Measurements from ENCODE around the gene HAUS7. TPM values are rescaled to one million over a fixed set of nuclear protein-coding genes. Genes with fewer than 3 reads are reported as not detected.

HAUS7 gene
- total RNA-seq, 1 experiment from 2014 or later, result 46.5 TPM

DNA sequence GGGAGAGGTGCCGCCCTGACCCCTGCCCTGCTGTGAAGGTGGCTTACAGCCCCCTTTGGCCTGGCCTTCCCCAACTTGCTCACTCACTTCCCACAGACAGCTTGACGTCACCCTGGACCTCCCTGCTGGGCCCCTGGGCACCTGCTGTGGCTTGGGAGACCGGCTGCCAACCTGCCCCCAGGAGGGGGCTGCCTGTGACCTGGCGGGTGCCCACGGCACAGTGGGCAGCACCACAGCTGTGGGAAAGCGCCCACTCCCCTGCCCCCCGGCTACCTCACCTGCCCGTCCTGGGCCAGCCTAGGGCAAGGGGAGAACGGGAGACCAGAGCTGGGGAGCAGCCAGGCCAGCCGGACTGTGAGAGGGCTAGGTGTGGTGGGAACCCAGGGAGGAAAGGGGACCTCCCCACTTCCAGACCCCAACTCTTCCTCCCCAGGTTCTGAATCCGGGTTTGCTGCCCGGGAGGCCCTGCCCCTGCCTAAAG lies 61.5 kb downstream of the HAUS7 start:
- Mint-ChIP-seq H3K36me3 (no peaks in the 10 kb centered on the region), H3K27me3 (ENCODE audit: low read depth) (peaks cover 19% of the 10 kb centered on the region), H3K9me3 (no peaks in the 10 kb centered on the region), H3K4me3 (no peak overlapping the region), H3K4me1 (peaks cover 8% of the 10 kb centered on the region), H3K27ac (no peak overlapping the region)
- TF ChIP-seq FOXK1 (CRISPR knock-in tag; IDR thresholded peaks at IDR 0.05) (no peak), SOX15 (CRISPR knock-in tag; IDR thresholded peaks at IDR 0.05) (no peak), CREM (CRISPR knock-in tag; IDR thresholded peaks at IDR 0.05) (no peak), ZNF138 (CRISPR knock-in tag; conservative IDR thresholded peaks at IDR 0.05) (no peak)
- TF ChIP-seq, protein P1, sequence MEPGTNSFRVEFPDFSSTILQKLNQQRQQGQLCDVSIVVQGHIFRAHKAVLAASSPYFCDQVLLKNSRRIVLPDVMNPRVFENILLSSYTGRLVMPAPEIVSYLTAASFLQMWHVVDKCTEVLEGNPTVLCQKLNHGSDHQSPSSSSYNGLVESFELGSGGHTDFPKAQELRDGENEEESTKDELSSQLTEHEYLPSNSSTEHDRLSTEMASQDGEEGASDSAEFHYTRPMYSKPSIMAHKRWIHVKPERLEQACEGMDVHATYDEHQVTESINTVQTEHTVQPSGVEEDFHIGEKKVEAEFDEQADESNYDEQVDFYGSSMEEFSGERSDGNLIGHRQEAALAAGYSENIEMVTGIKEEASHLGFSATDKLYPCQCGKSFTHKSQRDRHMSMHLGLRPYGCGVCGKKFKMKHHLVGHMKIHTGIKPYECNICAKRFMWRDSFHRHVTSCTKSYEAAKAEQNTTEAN (CRISPR knock-in tag; IDR thresholded peaks at IDR 0.05), result no peak
- DNase-seq (ENCODE audit: low spot score) (no peak), ATAC-seq (no peak)
- ChIA-PET POLR2A (no interaction called here), CTCF (no interaction called here)

DNA sequence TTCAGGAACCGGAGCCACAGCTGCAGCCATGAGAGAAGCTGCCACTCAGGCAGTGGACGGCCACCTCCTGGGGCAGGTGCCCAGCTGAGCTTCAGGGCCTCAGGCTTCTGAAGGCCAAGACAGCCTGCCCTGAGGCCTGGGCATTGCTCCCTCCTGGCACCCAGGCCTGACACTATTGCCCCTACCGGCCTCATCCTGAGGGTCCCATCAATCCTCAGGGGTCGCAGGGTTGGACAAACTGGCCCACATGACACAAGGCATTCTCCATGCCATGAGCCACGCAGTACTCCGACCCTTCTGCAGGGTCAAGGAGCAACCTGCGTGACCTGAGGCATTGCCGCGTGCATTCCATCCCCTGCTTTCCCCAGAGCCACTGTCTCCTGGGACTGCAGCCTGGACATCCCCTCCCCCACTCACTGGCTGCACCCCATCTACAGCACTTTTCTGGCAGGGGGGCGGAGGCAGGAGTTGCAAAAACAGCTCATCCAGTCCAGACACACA lies 62.1 kb downstream of the HAUS7 start:
- H3K36me3 Mint-ChIP-seq, result no peaks in the 10 kb centered on the region
- POLR2A ChIA-PET, result no interaction called here
- H3K4me1 Mint-ChIP-seq, result peaks cover 8% of the 10 kb centered on the region
- no peaks in the 10 kb centered on the region for H3K9me3 Mint-ChIP-seq
- CTCF ChIA-PET, result no interaction called here
- H3K27ac Mint-ChIP-seq, result no peak overlapping the region
- no peak for DNase-seq (ENCODE audit: low spot score)
- no peak overlapping the region for H3K4me3 Mint-ChIP-seq
- no peak for ATAC-seq
- TF ChIP-seq MYBL2 (CRISPR knock-in tag; IDR thresholded peaks at IDR 0.05), result no peak
- TF ChIP-seq, protein P2, sequence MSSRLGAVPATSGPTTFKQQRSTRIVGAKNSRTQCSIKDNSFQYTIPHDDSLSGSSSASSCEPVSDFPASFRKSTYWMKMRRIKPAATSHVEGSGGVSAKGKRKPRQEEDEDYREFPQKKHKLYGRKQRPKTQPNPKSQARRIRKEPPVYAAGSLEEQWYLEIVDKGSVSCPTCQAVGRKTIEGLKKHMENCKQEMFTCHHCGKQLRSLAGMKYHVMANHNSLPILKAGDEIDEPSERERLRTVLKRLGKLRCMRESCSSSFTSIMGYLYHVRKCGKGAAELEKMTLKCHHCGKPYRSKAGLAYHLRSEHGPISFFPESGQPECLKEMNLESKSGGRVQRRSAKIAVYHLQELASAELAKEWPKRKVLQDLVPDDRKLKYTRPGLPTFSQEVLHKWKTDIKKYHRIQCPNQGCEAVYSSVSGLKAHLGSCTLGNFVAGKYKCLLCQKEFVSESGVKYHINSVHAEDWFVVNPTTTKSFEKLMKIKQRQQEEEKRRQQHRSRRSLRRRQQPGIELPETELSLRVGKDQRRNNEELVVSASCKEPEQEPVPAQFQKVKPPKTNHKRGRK (CRISPR knock-in tag; IDR thresholded peaks at IDR 0.05; ENCODE audit: borderline replicate concordance), result no peak
- TF ChIP-seq ZNF232 (CRISPR knock-in tag; IDR thresholded peaks at IDR 0.05), result no peak
- TF ChIP-seq CREB1 (CRISPR knock-in tag; IDR thresholded peaks at IDR 0.05), result no peak
- TF ChIP-seq, protein P3, sequence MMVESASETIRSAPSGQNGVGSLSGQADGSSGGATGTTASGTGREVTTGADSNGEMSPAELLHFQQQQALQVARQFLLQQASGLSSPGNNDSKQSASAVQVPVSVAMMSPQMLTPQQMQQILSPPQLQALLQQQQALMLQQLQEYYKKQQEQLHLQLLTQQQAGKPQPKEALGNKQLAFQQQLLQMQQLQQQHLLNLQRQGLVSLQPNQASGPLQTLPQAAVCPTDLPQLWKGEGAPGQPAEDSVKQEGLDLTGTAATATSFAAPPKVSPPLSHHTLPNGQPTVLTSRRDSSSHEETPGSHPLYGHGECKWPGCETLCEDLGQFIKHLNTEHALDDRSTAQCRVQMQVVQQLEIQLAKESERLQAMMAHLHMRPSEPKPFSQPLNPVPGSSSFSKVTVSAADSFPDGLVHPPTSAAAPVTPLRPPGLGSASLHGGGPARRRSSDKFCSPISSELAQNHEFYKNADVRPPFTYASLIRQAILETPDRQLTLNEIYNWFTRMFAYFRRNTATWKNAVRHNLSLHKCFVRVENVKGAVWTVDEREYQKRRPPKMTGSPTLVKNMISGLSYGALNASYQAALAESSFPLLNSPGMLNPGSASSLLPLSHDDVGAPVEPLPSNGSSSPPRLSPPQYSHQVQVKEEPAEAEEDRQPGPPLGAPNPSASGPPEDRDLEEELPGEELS (CRISPR knock-in tag; IDR thresholded peaks at IDR 0.05), result no peak
- TF ChIP-seq TP53 (CRISPR knock-in tag; IDR thresholded peaks at IDR 0.05), result no peak
- TF ChIP-seq NR3C1 (CRISPR knock-in tag; conservative IDR thresholded peaks at IDR 0.05; ENCODE audit: low read depth), result no peak
- TF ChIP-seq, protein P4, sequence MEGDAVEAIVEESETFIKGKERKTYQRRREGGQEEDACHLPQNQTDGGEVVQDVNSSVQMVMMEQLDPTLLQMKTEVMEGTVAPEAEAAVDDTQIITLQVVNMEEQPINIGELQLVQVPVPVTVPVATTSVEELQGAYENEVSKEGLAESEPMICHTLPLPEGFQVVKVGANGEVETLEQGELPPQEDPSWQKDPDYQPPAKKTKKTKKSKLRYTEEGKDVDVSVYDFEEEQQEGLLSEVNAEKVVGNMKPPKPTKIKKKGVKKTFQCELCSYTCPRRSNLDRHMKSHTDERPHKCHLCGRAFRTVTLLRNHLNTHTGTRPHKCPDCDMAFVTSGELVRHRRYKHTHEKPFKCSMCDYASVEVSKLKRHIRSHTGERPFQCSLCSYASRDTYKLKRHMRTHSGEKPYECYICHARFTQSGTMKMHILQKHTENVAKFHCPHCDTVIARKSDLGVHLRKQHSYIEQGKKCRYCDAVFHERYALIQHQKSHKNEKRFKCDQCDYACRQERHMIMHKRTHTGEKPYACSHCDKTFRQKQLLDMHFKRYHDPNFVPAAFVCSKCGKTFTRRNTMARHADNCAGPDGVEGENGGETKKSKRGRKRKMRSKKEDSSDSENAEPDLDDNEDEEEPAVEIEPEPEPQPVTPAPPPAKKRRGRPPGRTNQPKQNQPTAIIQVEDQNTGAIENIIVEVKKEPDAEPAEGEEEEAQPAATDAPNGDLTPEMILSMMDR (IDR thresholded peaks at IDR 0.05), result no peak
- no peak for TF ChIP-seq RELA (CRISPR knock-in tag; IDR thresholded peaks at IDR 0.05; ENCODE audit: borderline replicate concordance)
- TF ChIP-seq, protein P5, sequence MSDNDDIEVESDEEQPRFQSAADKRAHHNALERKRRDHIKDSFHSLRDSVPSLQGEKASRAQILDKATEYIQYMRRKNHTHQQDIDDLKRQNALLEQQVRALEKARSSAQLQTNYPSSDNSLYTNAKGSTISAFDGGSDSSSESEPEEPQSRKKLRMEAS (CRISPR knock-in tag; IDR thresholded peaks at IDR 0.05), result no peak
- TF ChIP-seq, protein P6, sequence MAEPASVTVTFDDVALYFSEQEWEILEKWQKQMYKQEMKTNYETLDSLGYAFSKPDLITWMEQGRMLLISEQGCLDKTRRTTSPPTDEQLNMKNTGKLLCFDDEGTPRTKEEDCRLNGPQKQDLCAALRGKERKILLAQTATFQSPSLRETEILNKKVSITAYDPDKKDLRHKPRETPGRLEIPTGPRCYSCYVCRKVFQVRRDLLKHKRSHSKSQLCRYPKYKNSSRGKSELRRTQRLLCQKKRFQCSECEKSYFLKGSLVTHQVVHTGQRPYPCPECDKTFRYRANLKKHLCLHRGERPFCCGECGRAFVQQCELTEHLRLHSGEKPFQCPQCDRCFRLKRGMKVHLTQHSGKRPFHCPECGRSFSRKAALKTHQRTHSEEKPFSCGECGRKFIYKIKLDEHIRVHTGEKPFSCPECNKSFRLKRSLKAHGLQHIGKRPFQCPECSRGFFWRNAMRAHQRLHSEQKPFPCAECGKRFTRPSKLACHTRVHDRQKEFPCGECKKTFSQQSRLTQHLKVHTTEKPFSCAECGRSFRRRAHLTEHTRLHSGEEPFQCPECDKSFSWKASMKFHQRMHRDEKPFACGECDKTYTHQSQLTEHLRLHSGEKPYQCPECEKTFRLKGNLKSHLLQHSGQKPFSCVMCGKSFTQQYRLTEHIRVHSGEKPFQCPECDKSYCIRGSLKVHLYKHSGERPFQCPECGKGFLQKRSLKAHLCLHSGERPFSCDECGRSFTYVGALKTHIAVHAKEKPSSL (CRISPR knock-in tag; conservative IDR thresholded peaks at IDR 0.05), result no peak
- TF ChIP-seq NR2C2 (CRISPR knock-in tag; IDR thresholded peaks at IDR 0.05), result no peak
- TF ChIP-seq NFE2L1 (CRISPR knock-in tag; IDR thresholded peaks at IDR 0.05), result no peak
- TF ChIP-seq, protein P7, sequence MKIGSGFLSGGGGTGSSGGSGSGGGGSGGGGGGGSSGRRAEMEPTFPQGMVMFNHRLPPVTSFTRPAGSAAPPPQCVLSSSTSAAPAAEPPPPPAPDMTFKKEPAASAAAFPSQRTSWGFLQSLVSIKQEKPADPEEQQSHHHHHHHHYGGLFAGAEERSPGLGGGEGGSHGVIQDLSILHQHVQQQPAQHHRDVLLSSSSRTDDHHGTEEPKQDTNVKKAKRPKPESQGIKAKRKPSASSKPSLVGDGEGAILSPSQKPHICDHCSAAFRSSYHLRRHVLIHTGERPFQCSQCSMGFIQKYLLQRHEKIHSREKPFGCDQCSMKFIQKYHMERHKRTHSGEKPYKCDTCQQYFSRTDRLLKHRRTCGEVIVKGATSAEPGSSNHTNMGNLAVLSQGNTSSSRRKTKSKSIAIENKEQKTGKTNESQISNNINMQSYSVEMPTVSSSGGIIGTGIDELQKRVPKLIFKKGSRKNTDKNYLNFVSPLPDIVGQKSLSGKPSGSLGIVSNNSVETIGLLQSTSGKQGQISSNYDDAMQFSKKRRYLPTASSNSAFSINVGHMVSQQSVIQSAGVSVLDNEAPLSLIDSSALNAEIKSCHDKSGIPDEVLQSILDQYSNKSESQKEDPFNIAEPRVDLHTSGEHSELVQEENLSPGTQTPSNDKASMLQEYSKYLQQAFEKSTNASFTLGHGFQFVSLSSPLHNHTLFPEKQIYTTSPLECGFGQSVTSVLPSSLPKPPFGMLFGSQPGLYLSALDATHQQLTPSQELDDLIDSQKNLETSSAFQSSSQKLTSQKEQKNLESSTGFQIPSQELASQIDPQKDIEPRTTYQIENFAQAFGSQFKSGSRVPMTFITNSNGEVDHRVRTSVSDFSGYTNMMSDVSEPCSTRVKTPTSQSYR (CRISPR knock-in tag; IDR thresholded peaks at IDR 0.05), result no peak
- TF ChIP-seq ZNF423 (CRISPR knock-in tag; IDR thresholded peaks at IDR 0.05), result no peak
- peaks cover 19% of the 10 kb centered on the region for H3K27me3 Mint-ChIP-seq (ENCODE audit: low read depth)

Measured in WTC11 (cell line).